Caco-2 (cell line): ENCODE data around the gene KHDC3L. TPM values are rescaled to one million over a fixed set of nuclear protein-coding genes. Genes with fewer than 3 reads are reported as not detected.
"Not testable (repeated sequence)": the region's sequence is repeated elsewhere in the genome, so short reads cannot be mapped to it uniquely, and the experiment has no call there.

Experiments
- BruUV-seq: library from RNA; stranded (reverse); fragments of 400-500 nt; replicated peaks from 2 replicates; lab custom pipeline; 2021; lab: Mats Ljungman, UMichigan
- CTCF ChIA-PET: fragments of 300-600 bp; sonication (Branson Sonifier 250); formaldehyde crosslinking; loops from one replicate; lab custom pipeline; 2022; ENCODE audit warnings: antibody characterized with exemption; lab: Charles Lee
- POLR2A ChIA-PET: fragments of 300-600 bp; sonication (Branson Sonifier 250); formaldehyde crosslinking; loops from one replicate; lab custom pipeline; 2022; ENCODE audit warnings: antibody characterized with exemption; lab: Charles Lee
- DNase-seq, 2 experiments: peaks; one replicate each; pipeline versions ENCODE4 v3.0.0 to v3.0.0-alpha.2; 2020 to 2022
- H3K27me3 ChIP-seq: replicated peaks from 2 replicates; pipeline ENCODE4 v1.6.0; 2011; ENCODE audit warnings: low read length; ENCODE audit not compliant: control insufficient read depth, insufficient read depth
- H3K36me3 ChIP-seq: 2 replicates; pipeline ENCODE4 v1.5.1; 2011; ENCODE audit warnings: low read length; ENCODE audit not compliant: control insufficient read depth, insufficient read depth
- H3K4me1 ChIP-seq: fragments of 250-450 bp; sonication (Bioruptor Pico); 2 replicates; pipeline ENCODE4 v1.5.1; 2020; ENCODE audit warnings: mild to moderate bottlenecking
- H3K4me3 ChIP-seq: 2 replicates; pipeline ENCODE4 v1.5.1; 2011; ENCODE audit warnings: low read depth, mild to moderate bottlenecking, control low read depth, low read length
- H3K9me3 ChIP-seq: fragments of 250-450 bp; sonication (Bioruptor Pico); 2 replicates; pipeline ENCODE4 v1.5.1; 2020; ENCODE audit warnings: mild to moderate bottlenecking, moderate library complexity
- H3K27ac Mint-ChIP-seq: one replicate; pipeline ENCODE4 v1.8.0; 2022; ENCODE audit warnings: mixed read lengths; ENCODE audit not compliant: unreplicated experiment
- H3K27me3 Mint-ChIP-seq: one replicate; pipeline ENCODE4 v1.8.0; 2022; ENCODE audit warnings: mixed read lengths; ENCODE audit not compliant: insufficient read depth, unreplicated experiment
- H3K36me3 Mint-ChIP-seq: one replicate; pipeline ENCODE4 v1.8.0; 2022; ENCODE audit warnings: mild to moderate bottlenecking, mixed read lengths; ENCODE audit not compliant: insufficient read depth, unreplicated experiment
- H3K4me1 Mint-ChIP-seq: one replicate; pipeline ENCODE4 v1.8.0; 2022; ENCODE audit warnings: low read depth, mixed read lengths; ENCODE audit not compliant: unreplicated experiment
- H3K4me3 Mint-ChIP-seq: one replicate; pipeline ENCODE4 v1.8.0; 2022; ENCODE audit warnings: mild to moderate bottlenecking, moderate library complexity, mixed read lengths; ENCODE audit not compliant: unreplicated experiment
- H3K9me3 Mint-ChIP-seq: one replicate; pipeline ENCODE4 v1.8.0; 2022; ENCODE audit warnings: mixed read lengths; ENCODE audit not compliant: unreplicated experiment
- intact Hi-C: fragments of 100-400 bp; cut with micrococcal nuclease; formaldehyde crosslinking; loops from one replicate; pipeline ENCODE4 v1.10.0; 2022; ENCODE audit not compliant: unreplicated experiment
- total RNA-seq: library from RNA; stranded (reverse); gene quantifications from 2 replicates; pipeline ENCODE4 v1.2.3, GENCODE V29; 2022
- TF ChIP-seq, protein P1 (sequence below), 2 experiments: fragments of 200-600 bp in 1 of 2; IDR thresholded peaks; 1 replicate in 1 of 2; 2 replicates in 1 of 2; pipeline versions ENCODE4 v1.5.1 to v1.8.0; 2011 to 2022; ENCODE audit warnings: antibody characterized with exemption in 1 of 2, control low read depth in 1 of 2, inconsistent platforms in 1 of 2, low read depth in 1 of 2, low read length in 1 of 2, mild to moderate bottlenecking in 1 of 2, moderate library complexity in 1 of 2; ENCODE audit not compliant: insufficient read depth in 1 of 2, severe bottlenecking in 1 of 2, unreplicated experiment in 1 of 2

KHDC3L gene
- total RNA-seq, 1 experiment from 2014 or later: not detected

GRCh38 chr6:73372516-73372915 is 10.1 kb downstream of the KHDC3L start:
- Histone ChIP-seq H3K4me3 (no peak overlapping the region), H3K27me3 (no peaks in the 10 kb centered on the region), H3K4me1 (peaks cover 8% of the 10 kb centered on the region), H3K36me3 (no peaks in the 10 kb centered on the region), H3K9me3 (no peaks in the 10 kb centered on the region)
- H3K27me3 Mint-ChIP-seq: no peaks in the 10 kb centered on the region
- no TSS peak for BruUV-seq
- no peak overlapping the region for H3K27ac Mint-ChIP-seq
- intact Hi-C loops: no loop called here
- POLR2A ChIA-PET: no interaction called here
- DNase-seq: no peak
- TF ChIP-seq, protein P1, sequence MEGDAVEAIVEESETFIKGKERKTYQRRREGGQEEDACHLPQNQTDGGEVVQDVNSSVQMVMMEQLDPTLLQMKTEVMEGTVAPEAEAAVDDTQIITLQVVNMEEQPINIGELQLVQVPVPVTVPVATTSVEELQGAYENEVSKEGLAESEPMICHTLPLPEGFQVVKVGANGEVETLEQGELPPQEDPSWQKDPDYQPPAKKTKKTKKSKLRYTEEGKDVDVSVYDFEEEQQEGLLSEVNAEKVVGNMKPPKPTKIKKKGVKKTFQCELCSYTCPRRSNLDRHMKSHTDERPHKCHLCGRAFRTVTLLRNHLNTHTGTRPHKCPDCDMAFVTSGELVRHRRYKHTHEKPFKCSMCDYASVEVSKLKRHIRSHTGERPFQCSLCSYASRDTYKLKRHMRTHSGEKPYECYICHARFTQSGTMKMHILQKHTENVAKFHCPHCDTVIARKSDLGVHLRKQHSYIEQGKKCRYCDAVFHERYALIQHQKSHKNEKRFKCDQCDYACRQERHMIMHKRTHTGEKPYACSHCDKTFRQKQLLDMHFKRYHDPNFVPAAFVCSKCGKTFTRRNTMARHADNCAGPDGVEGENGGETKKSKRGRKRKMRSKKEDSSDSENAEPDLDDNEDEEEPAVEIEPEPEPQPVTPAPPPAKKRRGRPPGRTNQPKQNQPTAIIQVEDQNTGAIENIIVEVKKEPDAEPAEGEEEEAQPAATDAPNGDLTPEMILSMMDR (IDR thresholded peaks at IDR 0.05; ENCODE audit: insufficient read depth in 1 of 2, low read depth in 1 of 2, low read length in 1 of 2, severe bottlenecking in 1 of 2, unreplicated experiment in 1 of 2): no peak
- no peak overlapping the region for H3K4me3 Mint-ChIP-seq
- H3K4me1 Mint-ChIP-seq: no peaks in the 10 kb centered on the region
- no peaks in the 10 kb centered on the region for H3K36me3 Mint-ChIP-seq
- H3K9me3 Mint-ChIP-seq: no peaks in the 10 kb centered on the region
- CTCF ChIA-PET: no interaction called here

- Histone ChIP-seq H3K4me1 (peaks cover 8% of the 10 kb centered on the region), H3K27me3 (no peaks in the 10 kb centered on the region), H3K36me3 (no peaks in the 10 kb centered on the region), H3K9me3 (no peaks in the 10 kb centered on the region), H3K4me3 (no peak overlapping the region)
- DNase-seq: peak; percentile 62 to 63
- Mint-ChIP-seq H3K36me3 (no peaks in the 10 kb centered on the region), H3K4me3 (no peak overlapping the region), H3K27ac (no peak overlapping the region), H3K27me3 (no peaks in the 10 kb centered on the region), H3K4me1 (no peaks in the 10 kb centered on the region), H3K9me3 (no peaks in the 10 kb centered on the region)
- intact Hi-C loops: loop anchor here (2.0 kb wide), 1 partner anchor 64 kb away; no protein-coding TSS in a partner anchor
- ChIA-PET CTCF (interaction anchor here (0.8 kb wide), 1 partner anchor 14 kb away, joined by 5 read pairs; no protein-coding TSS in a partner anchor), POLR2A (no interaction called here)
- TF ChIP-seq, protein P1 (IDR thresholded peaks at IDR 0.05; ENCODE audit: insufficient read depth in 1 of 2, low read depth in 1 of 2, low read length in 1 of 2, severe bottlenecking in 1 of 2, unreplicated experiment in 1 of 2): no peak
- BruUV-seq: no TSS peak
These were observed 12.8 kb downstream of the KHDC3L start for GRCh38 chr6:73375216-73375615.

DNA sequence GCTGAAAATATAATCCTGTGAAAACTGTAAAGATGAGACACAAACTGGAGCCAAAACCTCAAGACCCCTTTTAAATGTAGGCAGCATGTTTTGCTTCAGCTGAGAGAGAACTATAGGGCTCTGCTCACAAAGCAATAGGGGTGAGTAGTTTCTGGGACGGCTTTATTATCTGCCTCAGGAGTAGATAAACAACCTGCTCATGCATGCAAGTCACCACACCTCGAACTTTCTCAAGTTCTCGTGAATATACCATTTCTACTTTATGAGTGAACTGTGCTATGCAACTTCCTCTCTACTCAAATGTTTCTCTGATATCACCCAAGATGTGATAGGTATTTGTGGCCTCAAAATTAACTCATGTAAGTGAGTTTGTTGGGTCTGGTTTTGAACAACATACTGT is 14.8 kb downstream of the KHDC3L start:
- Histone ChIP-seq H3K9me3 (no peaks in the 10 kb centered on the region), H3K4me1 (peaks cover 8% of the 10 kb centered on the region), H3K27me3 (no peaks in the 10 kb centered on the region), H3K36me3 (no peaks in the 10 kb centered on the region), H3K4me3 (no peak overlapping the region)
- intact Hi-C loops: no loop called here
- ChIA-PET CTCF (interaction anchor here (1.6 kb wide), 1 partner anchor 12 kb away, joined by 7 read pairs; no protein-coding TSS in a partner anchor), POLR2A (no interaction called here)
- no peak for DNase-seq
- BruUV-seq: no TSS peak
- no peaks in the 10 kb centered on the region for H3K9me3 Mint-ChIP-seq
- no peaks in the 10 kb centered on the region for H3K4me1 Mint-ChIP-seq
- H3K27me3 Mint-ChIP-seq: no peaks in the 10 kb centered on the region
- no peaks in the 10 kb centered on the region for H3K36me3 Mint-ChIP-seq
- TF ChIP-seq, protein P1 (IDR thresholded peaks at IDR 0.05; ENCODE audit: insufficient read depth in 1 of 2, low read depth in 1 of 2, low read length in 1 of 2, severe bottlenecking in 1 of 2, unreplicated experiment in 1 of 2): no peak
- no peak overlapping the region for H3K27ac Mint-ChIP-seq
- no peak overlapping the region for H3K4me3 Mint-ChIP-seq

- H3K4me3 ChIP-seq, H3K4me1 ChIP-seq, H3K27me3 ChIP-seq, BruUV-seq, CTCF ChIA-PET, POLR2A ChIA-PET, H3K9me3 ChIP-seq, H3K36me3 Mint-ChIP-seq, H3K9me3 Mint-ChIP-seq, H3K4me1 Mint-ChIP-seq, H3K36me3 ChIP-seq, DNase-seq, H3K27me3 Mint-ChIP-seq, H3K27ac Mint-ChIP-seq, H3K4me3 Mint-ChIP-seq, intact Hi-C loops: not testable (repeated sequence)
These were observed 19.1 kb downstream of the KHDC3L start for GRCh38 chr6:73381531-73381930.
